OCI-LY3 (cell line): Measurements from ENCODE around the gene DDX39B.

Source experiments
- CTCF ChIP-seq: fragments of 200-600, 300-600 bp; sonication (generic); IDR thresholded peaks from 2 replicates; pipeline ENCODE4 v1.5.1; 2014; ENCODE audit warnings: antibody characterized with exemption, low read length, low read depth
- EZH2phosphoT487 ChIP-seq: fragments of 200-600 bp; shearing (Covaris generic); IDR thresholded peaks from 2 replicates; pipeline ENCODE4 v1.6.1; 2018; ENCODE audit warnings: antibody characterized with exemption, mixed run types, low read depth

- no peak for TF ChIP-seq CTCF
- no peak for TF ChIP-seq EZH2phosphoT487
Measured at GRCh38 chr6:31575335-31575901, 33.6 kb upstream of the DDX39B start, which contains the start of gene TNF.
